HG03342 (cell line): ENCODE measurements around the gene GNB1L.
"Not testable (repeated sequence)": the region's sequence is repeated elsewhere in the genome, so short reads cannot be mapped to it uniquely, and the experiment has no call there.

ENCODE experiments used
- ATAC-seq: cut with Tn5 transposase; IDR thresholded peaks from one replicate; pipeline ENCODE4 v1.9.1; 2021; ENCODE audit warnings: mild to moderate bottlenecking, moderate library complexity; ENCODE audit not compliant: unreplicated experiment

GNB1L gene

GRCh38 chr22:19889951-19890350 lies 35.3 kb upstream of the GNB1L start:
- ATAC-seq: no peak

GRCh38 chr22:19888131-19888746 lies 33.6 kb upstream of the GNB1L start:
- ATAC-seq: no peak

GRCh38 chr22:19887256-19887985 lies 32.7 kb upstream of the GNB1L start:
- ATAC-seq: no peak

GRCh38 chr22:19886605-19887255 lies 32.1 kb upstream of the GNB1L start:
- no peak for ATAC-seq

- ATAC-seq: no peak
Observed at GRCh38 chr22:19885841-19886592, 31.3 kb upstream of the GNB1L start.

GRCh38 chr22:19884954-19885751 lies 30.5 kb upstream of the GNB1L start:
- no peak for ATAC-seq

GRCh38 chr22:19884161-19884953 lies 29.7 kb upstream of the GNB1L start:
- ATAC-seq: no peak

- not testable (repeated sequence) for ATAC-seq
Observed at GRCh38 chr22:19883446-19883845, 28.8 kb upstream of the GNB1L start.

- ATAC-seq: no peak
Observed at GRCh38 chr22:19882446-19883381, 28.0 kb upstream of the GNB1L start.

GRCh38 chr22:19880786-19881569 lies 26.3 kb upstream of the GNB1L start:
- no peak for ATAC-seq

- no peak for ATAC-seq
Observed at GRCh38 chr22:19879992-19880785, 25.5 kb upstream of the GNB1L start.

- no peak for ATAC-seq
Observed at GRCh38 chr22:19879643-19879991, 24.9 kb upstream of the GNB1L start.

- ATAC-seq: no peak
Observed at GRCh38 chr22:19879246-19879570, 24.5 kb upstream of the GNB1L start.

- no peak for ATAC-seq
Observed at GRCh38 chr22:19878461-19879245, 24.0 kb upstream of the GNB1L start.

- no peak for ATAC-seq
Observed at GRCh38 chr22:19877626-19878339, 23.1 kb upstream of the GNB1L start.
